Esophagus muscularis mucosa (tissue), 4 donors: ENCODE data around the gene PDLIM4. TPM values are rescaled to one million over a fixed set of nuclear protein-coding genes. Genes with fewer than 3 reads are reported as not detected.
A peak's percentile ranks its signal among the peaks of the same experiment; 100 is the strongest.

ENCODE experiments used
- DNase-seq: peaks from one replicate; pipeline ENCODE4 v3.0.0-alpha.2; 2017; ENCODE audit errors: extremely low spot score
- H3K27ac ChIP-seq, 4 donors: fragments of 200-600 bp; sonication (generic); replicated peaks in 1 of 4; 1 replicate in 3 of 4; 2 replicates in 1 of 4; pipeline ENCODE4 v1.5.1; 2016 to 2019; ENCODE audit warnings: mild to moderate bottlenecking in 1 of 4
- H3K27me3 ChIP-seq, 4 donors: fragments of 200-600 bp; sonication (generic); one replicate each; pipeline versions ENCODE4 v1.5.1 to v1.6.0; 2016 to 2019
- H3K36me3 ChIP-seq, 4 donors: fragments of 200-600 bp; sonication (generic); one replicate each; pipeline ENCODE4 v1.5.1; 2016 to 2019
- H3K4me1 ChIP-seq, 4 donors: fragments of 200-600 bp; sonication (generic); one replicate each; pipeline ENCODE4 v1.5.1; 2016 to 2019
- H3K4me3 ChIP-seq, 4 donors: fragments of 200-600 bp; sonication (generic); 1 replicate in 2 of 4; 2 replicates in 2 of 4; pipeline ENCODE4 v1.5.1; 2016 to 2019; ENCODE audit warnings: mild to moderate bottlenecking in 4 of 4, moderate library complexity in 1 of 4
- H3K9me3 ChIP-seq, 4 donors: fragments of 200-600 bp; sonication (generic); 1 replicate in 3 of 4; 2 replicates in 1 of 4; pipeline ENCODE4 v1.5.1; 2016 to 2019
- EP300 ChIP-seq: sonication (generic); formaldehyde crosslinking; IDR thresholded peaks from one replicate; pipeline ENCODE4 v1.6.1; 2017; ENCODE audit warnings: antibody characterized with exemption
- POLR2A ChIP-seq: fragments of 450-650 bp; IDR thresholded peaks from one replicate; pipeline ENCODE4 v1.6.1; 2017; ENCODE audit warnings: antibody characterized with exemption, moderate library complexity, mild to moderate bottlenecking, low read depth
- POLR2AphosphoS5 ChIP-seq, 2 donors: sonication (generic); formaldehyde crosslinking; IDR thresholded peaks; one replicate each; pipeline ENCODE4 v1.6.1; 2017; ENCODE audit warnings: antibody characterized with exemption in 2 of 2
- WGBS: methylation state at CpG from one replicate; pipeline ENCODE4 v1.1.5; 2018; 5-methylcytosine and 5-hydroxymethylcytosine counted together
- intact Hi-C: fragments of 100-400 bp; cut with DNase I; formaldehyde crosslinking; loops from one replicate; pipeline ENCODE4 v1.15.1; 2023
- total RNA-seq, 4 donors: library from RNA; depleted of rRNA; stranded (reverse); fragments of >200 nt; gene quantifications; one replicate each; pipeline versions ENCODE4 v1.1.0 to v1.2.1, GENCODE V29; 2016
- TF ChIP-seq, protein P1 (sequence below), 3 experiments: fragments of 200-600 bp in 2 of 3; fragments of 450-650 bp in 1 of 3; sonication (generic) in 2 of 3; IDR thresholded peaks; one replicate each; pipeline ENCODE4 v1.5.1; 2017 to 2019; ENCODE audit warnings: antibody characterized with exemption in 3 of 3, mild to moderate bottlenecking in 2 of 3, moderate library complexity in 1 of 3

Gene PDLIM4
- total RNA-seq, 4 donors from 2014 or later, result 59.4 to 199 (median 134) TPM

DNA sequence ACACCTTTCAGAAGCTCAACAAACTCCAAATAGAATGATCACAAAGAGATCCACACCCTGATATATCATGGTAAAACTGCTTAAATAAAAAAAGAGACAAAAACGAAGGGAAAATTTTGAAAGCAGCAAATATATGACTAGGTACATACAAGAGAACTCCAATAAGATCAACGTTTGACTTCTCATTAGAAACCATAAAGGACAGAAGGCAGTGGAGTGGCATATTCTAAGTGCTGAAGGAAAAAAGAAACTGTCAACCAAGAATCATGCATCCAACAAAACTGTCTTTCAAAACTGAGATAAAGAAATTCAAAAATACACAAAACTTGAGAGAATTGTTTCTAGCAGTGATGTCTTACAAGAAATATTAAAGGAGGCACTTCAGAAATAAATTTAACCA is 47.9 kb downstream of the PDLIM4 start:
- 90% methylated on average over 2 of the region's 2 CpGs for WGBS
- H3K27me3 ChIP-seq, result no peaks in the 10 kb centered on the region

DNA sequence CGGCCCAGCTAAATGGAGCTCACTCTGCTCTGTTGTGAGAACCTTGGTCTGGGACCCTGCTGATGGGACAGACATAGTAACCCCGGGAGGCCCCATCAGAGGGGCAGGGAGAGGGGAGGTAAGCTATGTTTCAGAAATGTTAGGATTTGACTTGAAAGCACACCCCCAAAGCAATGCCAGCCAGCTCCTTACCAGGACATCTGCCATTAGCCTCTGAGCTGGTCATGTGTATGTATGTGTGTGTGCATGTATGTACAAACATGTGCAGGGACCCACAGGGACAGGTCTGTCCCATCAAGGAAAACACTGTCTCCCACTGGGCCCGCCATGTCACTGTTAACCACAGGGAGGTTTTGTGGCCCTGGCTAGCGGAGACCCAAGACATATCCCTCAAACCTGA is 51.2 kb downstream of the PDLIM4 start:
- Histone ChIP-seq H3K4me3 (no peak overlapping the region), H3K9me3 (peaks cover 0 to 16% (median 10%) of the 10 kb centered on the region in 4 donors), H3K4me1 (no peaks in the 10 kb centered on the region), H3K36me3 (peaks cover 0 to 5% (median 1%) of the 10 kb centered on the region in 4 donors), H3K27ac (no peak overlapping the region), H3K27me3 (no peaks in the 10 kb centered on the region)
- WGBS, result 82% methylated on average over 4 of the region's 4 CpGs
- TF ChIP-seq POLR2A, result no peak
- TF ChIP-seq, protein P1, sequence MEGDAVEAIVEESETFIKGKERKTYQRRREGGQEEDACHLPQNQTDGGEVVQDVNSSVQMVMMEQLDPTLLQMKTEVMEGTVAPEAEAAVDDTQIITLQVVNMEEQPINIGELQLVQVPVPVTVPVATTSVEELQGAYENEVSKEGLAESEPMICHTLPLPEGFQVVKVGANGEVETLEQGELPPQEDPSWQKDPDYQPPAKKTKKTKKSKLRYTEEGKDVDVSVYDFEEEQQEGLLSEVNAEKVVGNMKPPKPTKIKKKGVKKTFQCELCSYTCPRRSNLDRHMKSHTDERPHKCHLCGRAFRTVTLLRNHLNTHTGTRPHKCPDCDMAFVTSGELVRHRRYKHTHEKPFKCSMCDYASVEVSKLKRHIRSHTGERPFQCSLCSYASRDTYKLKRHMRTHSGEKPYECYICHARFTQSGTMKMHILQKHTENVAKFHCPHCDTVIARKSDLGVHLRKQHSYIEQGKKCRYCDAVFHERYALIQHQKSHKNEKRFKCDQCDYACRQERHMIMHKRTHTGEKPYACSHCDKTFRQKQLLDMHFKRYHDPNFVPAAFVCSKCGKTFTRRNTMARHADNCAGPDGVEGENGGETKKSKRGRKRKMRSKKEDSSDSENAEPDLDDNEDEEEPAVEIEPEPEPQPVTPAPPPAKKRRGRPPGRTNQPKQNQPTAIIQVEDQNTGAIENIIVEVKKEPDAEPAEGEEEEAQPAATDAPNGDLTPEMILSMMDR (IDR thresholded peaks at IDR 0.05), result no peak
- intact Hi-C loops, result no loop called here
- peak; percentile 79 for DNase-seq

More for the DNA sequence above, 47.9 kb downstream of the PDLIM4 start:
- H3K9me3 ChIP-seq, result peaks cover 0 to 16% (median 10%) of the 10 kb centered on the region in 4 donors
- DNase-seq, result no peak
- no peak for TF ChIP-seq EP300
- TF ChIP-seq, protein P1 (IDR thresholded peaks at IDR 0.05), result no peak
- TF ChIP-seq POLR2A, result no peak
- no peak overlapping the region for H3K4me3 ChIP-seq
- H3K27ac ChIP-seq, result no peak overlapping the region
- intact Hi-C loops, result no loop called here
- peaks cover 0 to 4% (median 0%) of the 10 kb centered on the region in 4 donors for H3K4me1 ChIP-seq
- H3K36me3 ChIP-seq, result no peaks in the 10 kb centered on the region

DNA sequence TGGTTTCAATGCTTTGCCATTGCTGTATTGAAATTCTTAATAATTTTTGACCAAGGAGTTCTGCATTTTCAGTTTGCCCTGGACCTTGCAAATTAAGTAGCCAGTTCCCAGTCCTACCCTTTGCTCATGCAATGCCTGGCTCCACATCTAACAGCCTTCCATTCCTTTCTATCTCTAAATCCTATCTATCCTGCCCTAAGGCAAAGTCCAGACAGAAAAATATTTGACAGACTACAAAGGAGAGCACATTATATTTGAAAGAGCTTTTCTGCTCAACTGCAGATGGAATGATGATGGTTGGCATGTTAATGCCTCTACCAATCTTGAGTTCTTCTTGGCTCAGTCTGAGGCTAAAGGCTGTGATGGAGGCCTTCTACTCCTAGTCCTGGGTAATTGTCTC is 52.2 kb downstream of the PDLIM4 start:
- Histone ChIP-seq H3K4me3 (no peak overlapping the region), H3K9me3 (peaks cover 0 to 13% (median 10%) of the 10 kb centered on the region in 4 donors), H3K4me1 (no peaks in the 10 kb centered on the region), H3K36me3 (peaks cover 0 to 6% (median 6%) of the 10 kb centered on the region in 4 donors), H3K27ac (no peak overlapping the region), H3K27me3 (no peaks in the 10 kb centered on the region)
- intact Hi-C loops, result no loop called here
- no peak for TF ChIP-seq POLR2A
- TF ChIP-seq EP300, result no peak
- TF ChIP-seq, protein P1 (IDR thresholded peaks at IDR 0.05), result no peak
- TF ChIP-seq POLR2AphosphoS5 (IDR thresholded peaks at IDR 0.05), result no peak
- peak; percentile 45 for DNase-seq

DNA sequence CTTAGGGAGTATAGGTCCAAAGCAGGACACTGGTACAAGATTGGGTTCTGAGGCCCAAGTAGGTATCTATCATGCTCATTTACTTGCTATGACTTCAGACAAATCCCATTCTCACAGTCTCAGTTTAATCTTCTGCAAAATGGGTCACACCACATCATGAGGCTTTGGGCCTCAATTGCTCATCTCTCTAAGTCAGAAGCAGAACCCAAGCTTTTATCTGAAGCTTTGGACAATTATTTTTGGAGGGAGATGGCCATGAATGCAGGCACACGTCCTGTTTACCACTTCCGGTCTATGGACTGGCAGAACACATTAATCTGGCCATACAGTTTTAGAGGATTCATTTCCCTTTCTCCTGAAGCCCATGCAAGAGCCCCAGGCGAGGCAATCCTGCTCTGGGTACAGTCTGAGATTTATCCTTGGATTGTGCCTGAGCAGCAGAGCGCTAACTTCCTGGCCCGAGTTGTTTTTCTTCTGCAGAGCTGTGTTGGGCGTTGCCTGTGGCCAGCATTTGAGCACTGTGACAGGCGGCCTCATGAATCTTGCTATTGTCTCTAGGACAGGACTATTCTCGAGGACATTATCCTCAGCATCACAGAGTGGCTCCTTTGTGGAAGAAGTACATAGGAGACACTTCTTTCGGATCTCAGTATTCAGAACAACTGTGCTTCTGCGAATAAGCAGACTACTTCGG is 52.8 kb downstream of the PDLIM4 start:
- H3K36me3 ChIP-seq, result peaks cover 0 to 7% (median 6%) of the 10 kb centered on the region in 4 donors
- no peaks in the 10 kb centered on the region for H3K4me1 ChIP-seq
- DNase-seq, result peak; percentile 68
- no peak overlapping the region for H3K27ac ChIP-seq
- peaks cover 0 to 7% (median 6%) of the 10 kb centered on the region in 4 donors for H3K9me3 ChIP-seq
- WGBS, result 48% methylated on average over 11 of the region's 11 CpGs
- H3K27me3 ChIP-seq, result no peaks in the 10 kb centered on the region
- TF ChIP-seq POLR2A, result no peak
- no peak overlapping the region for H3K4me3 ChIP-seq
- intact Hi-C loops, result no loop called here

DNA sequence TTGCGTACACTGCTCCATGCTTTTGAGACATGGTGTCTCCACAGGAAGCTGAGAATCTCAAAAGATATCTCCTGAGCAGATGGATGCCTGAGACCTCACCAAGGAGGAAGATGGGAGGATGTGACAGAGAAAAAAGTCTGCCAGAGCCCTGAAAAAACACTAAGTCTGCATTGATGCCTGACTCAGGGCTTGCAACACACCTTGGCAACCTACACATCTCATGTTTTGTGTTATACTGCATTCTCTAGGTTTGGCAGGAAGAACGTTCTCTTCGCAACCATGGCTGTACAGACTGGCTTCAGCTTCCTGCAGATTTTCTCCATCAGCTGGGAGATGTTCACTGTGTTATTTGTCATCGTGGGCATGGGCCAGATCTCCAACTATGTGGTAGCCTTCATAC is 55.9 kb downstream of the PDLIM4 start:
- Histone ChIP-seq H3K4me1 (no peaks in the 10 kb centered on the region), H3K36me3 (peaks cover 0 to 11% (median 8%) of the 10 kb centered on the region in 4 donors), H3K4me3 (no peak overlapping the region), H3K9me3 (no peaks in the 10 kb centered on the region), H3K27me3 (no peaks in the 10 kb centered on the region), H3K27ac (no peak overlapping the region)
- no peak for TF ChIP-seq POLR2A
- TF ChIP-seq, protein P1 (IDR thresholded peaks at IDR 0.05), result no peak
- no peak for TF ChIP-seq POLR2AphosphoS5 (IDR thresholded peaks at IDR 0.05)
- TF ChIP-seq EP300, result no peak
- intact Hi-C loops, result no loop called here
- 77% methylated on average over 3 of the region's 4 CpGs for WGBS
- no peak for DNase-seq
